ENCODE results near the gene CLECL1.

CLECL1 gene

GRCh38 chr12:9757433-9758025 is 24.6 kb upstream of the CLECL1 start:
- no peak overlapping the region for H3K27ac ChIP-seq (ENCODE audit: low read length)
- no peak for TF ChIP-seq EZH2phosphoT487 (IDR thresholded peaks at IDR 0.05; ENCODE audit: low read length)
- no peak for TF ChIP-seq EZH2 (optimal IDR thresholded peaks at IDR 0.05; ENCODE audit: low read depth, low read length)
- TF ChIP-seq CTCF (IDR thresholded peaks at IDR 0.05; ENCODE audit: low read length) = no peak
- no peaks in the 10 kb centered on the region for H3K27me3 ChIP-seq (replicated peaks; ENCODE audit: insufficient read depth, low read length)
- H3K9me3 ChIP-seq (replicated peaks; ENCODE audit: insufficient read depth, low read length) = no peaks in the 10 kb centered on the region
- H3K79me2 ChIP-seq (ENCODE audit: low read length) = no peaks in the 10 kb centered on the region
- no peak overlapping the region for H3K4me3 ChIP-seq (ENCODE audit: low read length)
- H3K36me3 ChIP-seq (replicated peaks; ENCODE audit: insufficient read depth, low read length) = no peaks in the 10 kb centered on the region
- H3F3A ChIP-seq (ENCODE audit: insufficient read depth, low read length) = no peaks in the 10 kb centered on the region
- DNase-seq = no peak
- no peaks in the 10 kb centered on the region for H4K20me1 ChIP-seq (ENCODE audit: insufficient read depth, low read length)
- no peak overlapping the region for H3K4me2 ChIP-seq (ENCODE audit: low read depth, low read length)
- no peak overlapping the region for H2AFZ ChIP-seq (ENCODE audit: low read length)
- no peaks in the 10 kb centered on the region for H3K4me1 ChIP-seq (ENCODE audit: low read length)
- no peaks in the 10 kb centered on the region for H3K9me2 ChIP-seq (replicated peaks; ENCODE audit: insufficient read depth, low read length)
- no peak overlapping the region for H3K9ac ChIP-seq (ENCODE audit: low read length)

GRCh38 chr12:9756706-9757105 is 23.8 kb upstream of the CLECL1 start:
- Histone ChIP-seq H3K79me2 (ENCODE audit: low read length) (no peaks in the 10 kb centered on the region), H3K4me2 (ENCODE audit: low read depth, low read length) (no peak overlapping the region), H3K9ac (ENCODE audit: low read length) (no peak overlapping the region), H3K4me1 (ENCODE audit: low read length) (no peaks in the 10 kb centered on the region), H3K9me3 (replicated peaks; ENCODE audit: insufficient read depth, low read length) (no peaks in the 10 kb centered on the region), H2AFZ (ENCODE audit: low read length) (no peak overlapping the region), H3K27me3 (replicated peaks; ENCODE audit: insufficient read depth, low read length) (no peaks in the 10 kb centered on the region), H3K27ac (ENCODE audit: low read length) (no peak overlapping the region), H3K36me3 (replicated peaks; ENCODE audit: insufficient read depth, low read length) (no peaks in the 10 kb centered on the region), H3F3A (ENCODE audit: insufficient read depth, low read length) (no peaks in the 10 kb centered on the region), H3K4me3 (ENCODE audit: low read length) (no peak overlapping the region), H4K20me1 (ENCODE audit: insufficient read depth, low read length) (no peaks in the 10 kb centered on the region), H3K9me2 (replicated peaks; ENCODE audit: insufficient read depth, low read length) (no peaks in the 10 kb centered on the region)
- no peak for TF ChIP-seq EZH2 (optimal IDR thresholded peaks at IDR 0.05; ENCODE audit: low read depth, low read length)
- no peak for DNase-seq

- DNase-seq = no peak
- no peaks in the 10 kb centered on the region for H3K36me3 ChIP-seq (replicated peaks; ENCODE audit: insufficient read depth, low read length)
- no peak overlapping the region for H3K9ac ChIP-seq (ENCODE audit: low read length)
- no peaks in the 10 kb centered on the region for H3K79me2 ChIP-seq (ENCODE audit: low read length)
- no peak overlapping the region for H3K4me3 ChIP-seq (ENCODE audit: low read length)
- H3K4me1 ChIP-seq (ENCODE audit: low read length) = no peaks in the 10 kb centered on the region
- no peak overlapping the region for H3K27ac ChIP-seq (ENCODE audit: low read length)
- H3K4me2 ChIP-seq (ENCODE audit: low read depth, low read length) = no peak overlapping the region
- no peaks in the 10 kb centered on the region for H3F3A ChIP-seq (ENCODE audit: insufficient read depth, low read length)
- no peaks in the 10 kb centered on the region for H3K9me2 ChIP-seq (replicated peaks; ENCODE audit: insufficient read depth, low read length)
- H4K20me1 ChIP-seq (ENCODE audit: insufficient read depth, low read length) = no peaks in the 10 kb centered on the region
- TF ChIP-seq EZH2 (optimal IDR thresholded peaks at IDR 0.05; ENCODE audit: low read depth, low read length) = no peak
- no peak for TF ChIP-seq CTCF (IDR thresholded peaks at IDR 0.05; ENCODE audit: low read length)
- no peak for TF ChIP-seq EZH2phosphoT487 (IDR thresholded peaks at IDR 0.05; ENCODE audit: low read length)
- H3K9me3 ChIP-seq (replicated peaks; ENCODE audit: insufficient read depth, low read length) = no peaks in the 10 kb centered on the region
- H2AFZ ChIP-seq (ENCODE audit: low read length) = no peak overlapping the region
- H3K27me3 ChIP-seq (replicated peaks; ENCODE audit: insufficient read depth, low read length) = no peaks in the 10 kb centered on the region
Measured at GRCh38 chr12:9756170-9756569, 23.3 kb upstream of the CLECL1 start.

- Histone ChIP-seq H3F3A (ENCODE audit: insufficient read depth, low read length) (no peaks in the 10 kb centered on the region), H3K27me3 (replicated peaks; ENCODE audit: insufficient read depth, low read length) (no peaks in the 10 kb centered on the region), H4K20me1 (ENCODE audit: insufficient read depth, low read length) (no peaks in the 10 kb centered on the region), H2AFZ (ENCODE audit: low read length) (no peak overlapping the region), H3K27ac (ENCODE audit: low read length) (no peak overlapping the region), H3K9ac (ENCODE audit: low read length) (no peak overlapping the region), H3K4me2 (ENCODE audit: low read depth, low read length) (no peak overlapping the region), H3K79me2 (ENCODE audit: low read length) (no peaks in the 10 kb centered on the region), H3K36me3 (replicated peaks; ENCODE audit: insufficient read depth, low read length) (no peaks in the 10 kb centered on the region), H3K9me2 (replicated peaks; ENCODE audit: insufficient read depth, low read length) (no peaks in the 10 kb centered on the region), H3K4me3 (ENCODE audit: low read length) (no peak overlapping the region), H3K9me3 (replicated peaks; ENCODE audit: insufficient read depth, low read length) (no peaks in the 10 kb centered on the region), H3K4me1 (ENCODE audit: low read length) (no peaks in the 10 kb centered on the region)
- TF ChIP-seq EZH2 (optimal IDR thresholded peaks at IDR 0.05; ENCODE audit: low read depth, low read length) = no peak
- no peak for TF ChIP-seq CTCF (IDR thresholded peaks at IDR 0.05; ENCODE audit: low read length)
- no peak for TF ChIP-seq EZH2phosphoT487 (IDR thresholded peaks at IDR 0.05; ENCODE audit: low read length)
- DNase-seq = no peak
Measured at GRCh38 chr12:9755567-9755966, 22.7 kb upstream of the CLECL1 start.

All from MM.1S (cell line).